Fibroblast of skin of left quadriceps (primary cell): ENCODE data around the gene PLPP2.

Source experiments
- DNase-seq, 2 experiments: peaks; one replicate each; pipeline ENCODE4 v3.0.0-alpha.2; 2013; ENCODE audit warnings: low read depth in 2 of 2

Gene PLPP2

GRCh38 chr19:291006-291521 lies at the start of gene PLPP2:
Gene PLPP2 (minus strand): TSS chr19:291403. CDS start chr19:291336, 67 bp downstream.
- no peak for DNase-seq

GRCh38 chr19:340620-341385 lies 49.6 kb upstream of the PLPP2 start:
- no peak for DNase-seq

- no peak for DNase-seq
These were observed 48.2 kb upstream of the PLPP2 start for GRCh38 chr19:339262-339887.

- no peak for DNase-seq
These were observed 47.2 kb upstream of the PLPP2 start for GRCh38 chr19:338421-338820.

GRCh38 chr19:336067-336614 lies 44.9 kb upstream of the PLPP2 start:
- DNase-seq, result no peak

- no peak for DNase-seq
These were observed 44.4 kb upstream of the PLPP2 start for GRCh38 chr19:335486-336066.

DNA sequence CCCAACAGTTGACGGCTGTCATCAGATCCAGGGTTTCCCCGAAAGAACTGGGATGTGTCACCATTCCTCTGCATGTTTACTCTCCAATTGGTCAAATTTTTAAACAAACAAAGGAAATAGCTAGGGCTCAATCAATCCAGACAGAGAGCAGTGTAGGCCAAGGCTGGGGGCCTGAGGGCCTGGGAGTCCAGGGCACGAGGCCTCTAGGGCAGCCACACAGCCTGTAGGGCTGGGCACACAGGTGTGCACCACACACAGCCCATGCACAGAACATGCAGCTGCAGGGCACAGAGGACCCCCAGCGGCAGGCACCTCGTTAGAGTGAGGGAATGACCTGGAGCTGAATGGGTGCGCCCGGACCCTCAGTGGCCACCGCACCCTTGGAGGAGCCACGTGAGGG lies 43.9 kb upstream of the PLPP2 start:
- no peak for DNase-seq

DNA sequence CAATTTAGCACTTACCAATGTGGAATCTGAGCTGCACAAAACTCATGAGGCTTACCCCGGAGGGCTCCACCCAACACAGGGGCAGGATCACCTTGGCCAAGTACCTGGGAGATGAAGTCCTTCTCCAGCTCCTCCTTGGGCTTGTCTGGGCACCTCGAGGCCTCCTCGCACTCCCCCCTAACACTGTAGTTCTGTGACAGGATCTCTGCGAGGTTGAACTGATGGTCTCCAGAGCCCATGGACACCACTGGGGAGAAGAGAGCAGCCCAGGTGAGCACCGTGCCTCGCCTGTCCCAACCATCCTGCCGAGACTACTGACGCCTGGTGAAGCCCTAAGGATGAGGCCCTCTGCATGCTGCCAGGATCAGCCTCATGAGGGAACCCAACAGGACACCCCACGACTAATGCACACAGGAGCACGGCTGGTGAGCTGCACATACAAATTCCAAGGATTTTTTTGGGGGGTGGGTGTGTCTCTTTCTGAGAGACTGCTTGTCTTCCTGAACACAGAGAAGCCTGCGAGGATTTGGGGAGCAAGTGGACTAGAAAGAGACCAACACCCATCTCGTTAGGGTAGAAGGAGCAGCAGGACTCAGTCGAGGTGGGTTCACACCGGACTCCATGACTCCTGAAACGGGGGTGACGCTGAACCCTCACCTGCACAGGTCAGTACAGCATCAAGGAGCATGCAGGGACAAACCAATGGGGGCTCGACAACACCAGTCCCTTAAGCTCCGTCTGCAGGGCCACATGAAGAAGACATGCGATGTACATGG lies 43.3 kb upstream of the PLPP2 start:
- no peak for DNase-seq

- no peak for DNase-seq
These were observed 39.3 kb upstream of the PLPP2 start for GRCh38 chr19:330503-330902.

DNA sequence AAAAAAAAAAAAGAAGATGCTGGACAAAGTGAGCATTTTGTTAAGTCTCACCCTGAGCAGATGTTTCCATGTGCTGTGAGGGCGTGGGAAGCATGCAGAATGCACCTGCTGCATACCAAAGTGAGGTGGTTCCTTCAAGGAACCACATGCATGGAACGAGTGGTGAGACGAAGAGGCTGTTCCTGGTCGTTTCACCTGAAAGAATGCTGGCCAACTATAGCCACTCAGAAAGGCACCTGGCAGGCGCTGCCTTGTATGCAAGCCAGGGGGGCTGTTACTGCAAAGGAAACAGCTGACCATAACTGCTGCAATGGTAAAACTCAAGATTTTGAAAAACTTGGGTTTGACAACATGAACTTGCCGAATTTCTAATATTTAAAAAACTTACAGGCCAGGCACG lies 38.7 kb upstream of the PLPP2 start:
- DNase-seq, result no peak

DNA sequence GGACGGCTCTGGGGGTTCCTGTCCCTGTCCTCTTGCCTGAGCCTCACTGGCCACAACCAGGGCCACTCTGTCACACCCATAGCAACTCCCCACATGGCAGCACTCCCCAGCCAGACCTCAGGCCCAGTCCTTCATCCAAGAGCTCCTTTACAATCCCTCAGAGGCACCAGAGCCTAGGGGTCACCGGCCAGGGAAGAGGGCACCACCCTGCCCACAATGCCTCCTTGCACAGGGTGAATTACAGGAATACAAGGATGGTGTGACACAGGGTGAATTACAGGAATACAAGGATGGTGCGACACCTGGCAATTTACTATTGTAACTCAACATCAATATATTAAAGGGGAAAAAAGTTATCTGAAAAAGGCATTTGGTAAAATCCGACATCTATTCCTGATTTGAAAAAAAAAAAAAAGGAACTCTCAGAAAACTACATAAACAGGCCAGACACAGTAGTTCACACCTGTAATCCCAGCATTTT lies 36.9 kb upstream of the PLPP2 start:
- DNase-seq, result no peak

DNA sequence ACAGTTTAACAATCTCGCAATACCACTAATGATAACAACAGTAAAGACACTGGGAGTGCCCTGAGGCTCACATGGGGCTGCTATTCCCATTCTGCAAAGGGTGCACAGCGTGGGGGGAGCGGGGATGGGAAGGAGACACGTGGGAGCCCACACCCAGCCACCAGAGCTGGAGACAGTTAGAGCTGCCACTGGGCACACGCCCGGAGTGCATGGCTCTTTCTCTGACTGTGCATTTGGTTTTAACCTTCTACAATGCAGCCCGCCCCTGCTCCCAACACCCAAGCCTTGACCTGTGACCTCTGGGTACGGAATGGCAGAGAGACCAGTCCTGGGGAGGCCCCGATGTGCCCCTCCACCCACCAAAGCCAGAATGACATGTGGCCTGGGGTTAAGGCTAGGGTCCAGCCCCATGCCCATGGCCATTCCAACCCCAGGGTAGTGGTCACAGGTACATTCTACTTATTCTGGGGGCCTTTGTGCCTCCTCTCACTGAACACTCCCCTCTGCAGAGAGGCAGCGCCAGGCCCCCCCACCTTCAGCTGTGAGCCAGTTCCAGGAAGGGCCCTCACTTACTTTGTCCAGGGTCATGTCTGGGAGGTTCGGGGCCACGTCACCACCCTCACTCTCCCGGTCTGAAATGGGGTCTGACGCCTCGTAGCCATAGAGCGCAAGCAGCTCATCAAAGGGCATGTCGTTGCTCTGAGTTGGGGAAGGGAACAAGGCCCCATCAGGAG lies 36.3 kb upstream of the PLPP2 start:
- no peak for DNase-seq

GRCh38 chr19:326871-327270 lies 35.7 kb upstream of the PLPP2 start:
- DNase-seq, result no peak

DNA sequence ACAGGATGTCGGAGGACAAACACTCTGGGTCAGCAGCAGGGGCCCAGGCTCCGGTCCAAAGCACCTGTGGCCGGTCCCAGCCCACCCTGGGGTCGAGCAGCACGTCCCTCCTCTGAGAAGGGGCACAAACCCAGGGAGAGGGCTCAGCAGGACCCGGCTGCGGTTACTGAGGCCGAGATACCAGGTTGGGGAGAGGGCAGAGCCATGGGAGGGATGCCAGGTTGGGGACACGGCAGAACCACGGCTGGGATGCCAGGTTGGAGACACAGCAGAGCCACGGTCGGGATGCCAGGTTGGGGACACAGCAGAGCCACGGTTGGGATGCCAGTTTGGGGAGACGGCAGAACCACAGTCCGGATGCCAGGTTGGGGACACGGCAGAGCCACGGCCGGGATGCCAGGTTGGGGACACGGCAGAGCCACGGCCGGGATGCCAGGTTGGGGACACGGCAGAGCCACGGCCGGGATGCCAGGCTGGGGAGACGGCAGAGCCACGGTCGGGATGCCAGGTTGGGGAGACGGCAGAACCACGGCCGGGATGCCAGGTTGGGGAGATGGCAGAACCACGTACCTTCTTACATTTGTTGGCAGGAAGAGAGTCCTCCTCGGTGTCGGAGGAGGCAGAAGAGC lies 34.8 kb upstream of the PLPP2 start:
- DNase-seq, result no peak

GRCh38 chr19:325173-325936 lies 34.2 kb upstream of the PLPP2 start:
- DNase-seq, result no peak

GRCh38 chr19:324716-325115 lies 33.5 kb upstream of the PLPP2 start:
- DNase-seq, result no peak

DNA sequence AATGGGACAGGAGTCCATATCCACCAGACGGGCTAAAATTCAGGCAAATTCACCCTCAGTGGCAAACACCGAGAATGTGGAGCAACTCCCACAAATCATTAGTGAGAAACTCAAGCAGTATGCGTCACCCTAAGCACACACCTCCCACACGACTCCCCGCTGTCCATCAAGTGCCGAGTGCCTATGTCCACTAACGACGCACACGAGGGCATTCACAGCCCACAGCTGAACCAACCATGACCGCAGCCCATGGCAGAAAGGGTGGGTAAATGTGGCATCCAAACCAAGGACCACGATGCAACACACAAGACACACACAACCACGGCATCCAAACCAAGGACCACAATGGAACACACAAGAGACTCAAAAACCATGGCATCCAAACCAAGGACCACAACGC lies 31.4 kb upstream of the PLPP2 start:
- no peak for DNase-seq

- DNase-seq, result no peak
These were observed 27.2 kb upstream of the PLPP2 start for GRCh38 chr19:318509-318774.

GRCh38 chr19:317710-318508 lies 26.7 kb upstream of the PLPP2 start:
- no peak for DNase-seq
